22Rv1 (cell line): Measurements from ENCODE around the gene TNFAIP2.

Source experiments
- ZFX ChIP-seq: fragments of 450-650 bp; IDR thresholded peaks from 2 replicates; pipeline ENCODE4 v1.6.1; 2017; ENCODE audit warnings: antibody characterized with exemption, borderline replicate concordance
- TF ChIP-seq, protein P1 (sequence below): fragments of 450-650 bp; IDR thresholded peaks from 2 replicates; pipeline ENCODE4 v1.5.1; 2017; ENCODE audit warnings: mild to moderate bottlenecking

DNA sequence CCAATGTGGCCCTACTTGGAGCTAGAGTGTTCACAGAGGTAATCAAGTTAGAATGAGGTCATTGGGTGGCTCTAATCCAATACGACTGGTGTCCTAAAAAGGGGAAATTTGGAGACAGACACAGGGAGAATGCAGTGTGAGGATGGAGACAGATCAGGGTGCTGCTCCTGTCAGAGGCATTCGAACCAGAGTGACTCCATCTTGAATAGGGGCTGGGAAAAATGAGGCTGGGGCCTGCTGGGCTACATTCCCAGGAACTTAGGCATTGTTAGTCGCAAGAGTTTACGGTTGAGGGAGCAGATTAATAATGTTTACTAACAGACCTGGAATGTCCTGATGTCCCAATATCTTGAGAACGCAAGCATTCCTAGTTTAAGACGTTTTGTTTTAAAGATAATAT is 20.2 kb downstream of the TNFAIP2 start:
- TF ChIP-seq, protein P1, sequence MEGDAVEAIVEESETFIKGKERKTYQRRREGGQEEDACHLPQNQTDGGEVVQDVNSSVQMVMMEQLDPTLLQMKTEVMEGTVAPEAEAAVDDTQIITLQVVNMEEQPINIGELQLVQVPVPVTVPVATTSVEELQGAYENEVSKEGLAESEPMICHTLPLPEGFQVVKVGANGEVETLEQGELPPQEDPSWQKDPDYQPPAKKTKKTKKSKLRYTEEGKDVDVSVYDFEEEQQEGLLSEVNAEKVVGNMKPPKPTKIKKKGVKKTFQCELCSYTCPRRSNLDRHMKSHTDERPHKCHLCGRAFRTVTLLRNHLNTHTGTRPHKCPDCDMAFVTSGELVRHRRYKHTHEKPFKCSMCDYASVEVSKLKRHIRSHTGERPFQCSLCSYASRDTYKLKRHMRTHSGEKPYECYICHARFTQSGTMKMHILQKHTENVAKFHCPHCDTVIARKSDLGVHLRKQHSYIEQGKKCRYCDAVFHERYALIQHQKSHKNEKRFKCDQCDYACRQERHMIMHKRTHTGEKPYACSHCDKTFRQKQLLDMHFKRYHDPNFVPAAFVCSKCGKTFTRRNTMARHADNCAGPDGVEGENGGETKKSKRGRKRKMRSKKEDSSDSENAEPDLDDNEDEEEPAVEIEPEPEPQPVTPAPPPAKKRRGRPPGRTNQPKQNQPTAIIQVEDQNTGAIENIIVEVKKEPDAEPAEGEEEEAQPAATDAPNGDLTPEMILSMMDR, result no peak
- no peak for TF ChIP-seq ZFX
